MCF 10A (cell line): ENCODE results near the gene SMARCA1. TPM values are rescaled to one million over a fixed set of nuclear protein-coding genes. Genes with fewer than 3 reads are reported as not detected.

Source experiments
- BruUV-seq: library from RNA; stranded (reverse); fragments of 400-500 nt; replicated peaks from 2 replicates; lab custom pipeline; 2021; lab: Mats Ljungman, UMichigan
- CTCF ChIA-PET: fragments of 300-600 bp; sonication (Branson Sonifier 250); formaldehyde crosslinking; extraction: SDS; loops from one replicate; lab custom pipeline; 2021; ENCODE audit warnings: antibody characterized with exemption, inconsistent platforms; lab: Yijun Ruan, JAX
- POLR2A ChIA-PET: fragments of 300-600, 350-650 bp; sonication (Branson Sonifier 250); formaldehyde crosslinking; extraction: SDS; loops from one replicate; lab custom pipeline; 2020; ENCODE audit warnings: antibody characterized with exemption, inconsistent platforms; lab: Yijun Ruan, JAX
- DNase-seq: peaks from one replicate; pipeline ENCODE4 v3.0.0-alpha.2; 2018; ENCODE audit not compliant: unreplicated experiment
- H3K27ac Mint-ChIP-seq: one replicate; pipeline ENCODE4 v1.8.0; 2022; ENCODE audit warnings: mild to moderate bottlenecking, low read depth, mixed read lengths; ENCODE audit not compliant: unreplicated experiment
- H3K27me3 Mint-ChIP-seq: one replicate; pipeline ENCODE4 v1.8.0; 2022; ENCODE audit warnings: mixed read lengths; ENCODE audit not compliant: insufficient read depth, unreplicated experiment
- H3K36me3 Mint-ChIP-seq: one replicate; pipeline ENCODE4 v1.8.0; 2022; ENCODE audit warnings: mild to moderate bottlenecking, moderate library complexity, mixed read lengths; ENCODE audit not compliant: insufficient read depth, unreplicated experiment
- H3K4me1 Mint-ChIP-seq: one replicate; pipeline ENCODE4 v1.8.0; 2022; ENCODE audit warnings: mixed read lengths; ENCODE audit not compliant: insufficient read depth, unreplicated experiment
- H3K4me3 Mint-ChIP-seq: one replicate; pipeline ENCODE4 v1.8.0; 2022; ENCODE audit warnings: mild to moderate bottlenecking, moderate library complexity, mixed read lengths; ENCODE audit not compliant: unreplicated experiment
- H3K9me3 Mint-ChIP-seq: one replicate; pipeline ENCODE4 v1.8.0; 2022; ENCODE audit warnings: mixed read lengths; ENCODE audit not compliant: unreplicated experiment
- CTCF ChIP-seq: fragments of 200-600 bp; IDR thresholded peaks from one replicate; pipeline ENCODE4 v1.8.0; 2022; ENCODE audit warnings: antibody characterized with exemption, mild to moderate bottlenecking; ENCODE audit not compliant: unreplicated experiment
- intact Hi-C: fragments of 100-400 bp; cut with micrococcal nuclease; formaldehyde crosslinking; loops from 2 replicates; pipeline ENCODE4 v1.14.1; 2022
- total RNA-seq: library from RNA; stranded (reverse); gene quantifications from 2 replicates; pipeline ENCODE4 v1.2.3, GENCODE V29; 2022

The SMARCA1 gene
- total RNA-seq, 1 experiment from 2014 or later, result 1.7 TPM

DNA sequence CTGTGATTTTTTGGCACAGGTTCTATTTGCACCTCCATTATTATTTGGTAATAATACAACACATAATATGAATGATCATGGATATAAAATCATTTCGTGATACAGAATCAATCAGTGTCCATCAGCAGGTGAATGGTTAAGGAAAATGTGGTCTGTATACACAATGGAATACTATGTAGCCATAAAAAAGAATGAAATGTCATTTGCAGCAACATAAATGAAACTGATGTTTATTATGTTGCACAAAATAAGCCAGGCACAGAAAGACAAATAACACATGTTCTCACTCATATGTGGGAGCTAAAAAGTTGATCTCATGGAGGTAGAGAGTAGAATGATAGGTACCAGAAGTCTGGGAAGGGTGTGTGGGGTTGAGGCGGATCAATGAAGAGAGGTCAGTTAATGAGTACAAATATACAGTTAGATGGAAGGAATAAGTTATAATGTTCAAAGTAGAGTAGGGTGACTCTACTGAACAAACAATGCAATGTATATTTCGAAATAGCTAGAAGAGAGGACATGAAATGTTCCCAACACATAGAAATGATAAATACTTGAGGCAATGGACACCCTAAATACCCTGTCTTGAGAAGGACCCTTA, 1.1 kb upstream of the SMARCA1 start:
- TF ChIP-seq CTCF, result no peak
- H3K4me3 Mint-ChIP-seq, result peak overlapping the region; percentile 75
- ChIA-PET CTCF (no interaction called here), POLR2A (interaction anchor here (1.4 to 1.6 kb wide), 2 partner anchors 16 to 382 kb away, joined by 3 to 4 read pairs; partner anchors contain the start of genes OCRL and UTP14A)
- no peaks in the 10 kb centered on the region for H3K9me3 Mint-ChIP-seq
- no peaks in the 10 kb centered on the region for H3K36me3 Mint-ChIP-seq
- H3K27ac Mint-ChIP-seq, result no peak overlapping the region
- H3K4me1 Mint-ChIP-seq, result no peaks in the 10 kb centered on the region
- intact Hi-C loops, result no loop called here
- no peak for DNase-seq
- no TSS peak for BruUV-seq
- H3K27me3 Mint-ChIP-seq, result no peaks in the 10 kb centered on the region

GRCh38 chrX:129522184-129523078, 859 bp downstream of the SMARCA1 start:
- ChIA-PET POLR2A (interaction anchor here (0.6 to 1.6 kb wide), 4 partner anchors 29 to 541 kb away, joined by 3 to 5 read pairs (median 4); partner anchors contain the start of gene UTP14A), CTCF (interaction anchor here (0.7 kb wide), 1 partner anchor 13 kb away, joined by 3 read pairs; no protein-coding TSS in a partner anchor)
- Mint-ChIP-seq H3K27me3 (no peaks in the 10 kb centered on the region), H3K4me3 (peak overlapping the region; percentile 75), H3K27ac (peak overlapping the region; percentile 51), H3K36me3 (no peaks in the 10 kb centered on the region), H3K9me3 (no peaks in the 10 kb centered on the region), H3K4me1 (no peaks in the 10 kb centered on the region)
- peak; percentile 73 for DNase-seq
- intact Hi-C loops, result no loop called here
- TF ChIP-seq CTCF, result no peak
- no TSS peak for BruUV-seq

GRCh38 chrX:129520151-129520550, 3.1 kb downstream of the SMARCA1 start:
- no peak overlapping the region for H3K27ac Mint-ChIP-seq
- no peak for TF ChIP-seq CTCF
- H3K27me3 Mint-ChIP-seq, result no peaks in the 10 kb centered on the region
- intact Hi-C loops, result no loop called here
- H3K36me3 Mint-ChIP-seq, result no peaks in the 10 kb centered on the region
- no peaks in the 10 kb centered on the region for H3K9me3 Mint-ChIP-seq
- no TSS peak for BruUV-seq
- H3K4me1 Mint-ChIP-seq, result no peaks in the 10 kb centered on the region
- no peak for DNase-seq
- ChIA-PET CTCF (no interaction called here), POLR2A (interaction anchor here (0.6 kb wide), 1 partner anchor 81 kb away, joined by 4 read pairs; no protein-coding TSS in a partner anchor)
- H3K4me3 Mint-ChIP-seq, result no peak overlapping the region

DNA sequence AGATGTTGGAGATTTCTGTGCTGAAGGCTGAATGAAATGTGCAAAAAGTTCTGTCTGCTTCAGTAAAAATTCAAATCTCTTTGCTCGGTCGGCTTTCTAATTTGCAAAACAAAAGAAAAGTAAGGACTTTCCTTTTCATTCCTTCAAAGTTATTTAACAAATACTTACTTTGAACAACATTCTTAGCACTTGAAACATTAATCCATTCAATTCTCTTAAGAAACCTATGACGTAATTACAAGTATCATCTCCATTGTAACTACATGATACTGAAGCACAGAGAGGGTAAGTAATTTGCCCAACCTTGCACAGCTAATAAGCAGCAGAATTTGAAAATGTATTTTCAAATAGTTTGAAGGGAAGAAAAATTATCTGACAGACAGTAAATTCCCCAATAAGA, 6.9 kb downstream of the SMARCA1 start:
- intact Hi-C loops, result no loop called here

More for the DNA sequence above, 6.9 kb downstream of the SMARCA1 start:
- CTCF ChIA-PET, result no interaction called here
- no peak overlapping the region for H3K4me3 Mint-ChIP-seq
- H3K4me1 Mint-ChIP-seq, result no peaks in the 10 kb centered on the region
- no peak for DNase-seq
- H3K9me3 Mint-ChIP-seq, result no peaks in the 10 kb centered on the region
- POLR2A ChIA-PET, result interaction anchor here (0.8 kb wide), 1 partner anchor 13 kb away, joined by 3 read pairs; no protein-coding TSS in a partner anchor
- H3K27ac Mint-ChIP-seq, result no peak overlapping the region
- no TSS peak for BruUV-seq
- peaks cover 6% of the 10 kb centered on the region for H3K36me3 Mint-ChIP-seq
- no peaks in the 10 kb centered on the region for H3K27me3 Mint-ChIP-seq
- no peak for TF ChIP-seq CTCF
